DOHH2 (cell line): Measurements from ENCODE around the gene ZDHHC5.

Source experiments
- H3F3A ChIP-seq: fragments of 200-600 bp; sonication (generic), shearing (Covaris generic); 2 replicates; pipeline ENCODE4 v1.6.0; 2016; ENCODE audit warnings: antibody characterized with exemption, mild to moderate bottlenecking; ENCODE audit not compliant: control insufficient read depth, insufficient read depth
- H3K27ac ChIP-seq: fragments of 200-600 bp; sonication (generic); 2 replicates; pipeline ENCODE4 v1.5.1; 2014; ENCODE audit warnings: low read depth, mild to moderate bottlenecking, low read length, moderate library complexity
- H3K27me3 ChIP-seq: fragments of 200-600 bp; sonication (generic); 2 replicates; pipeline ENCODE4 v1.6.1; 2014; ENCODE audit warnings: mild to moderate bottlenecking, low read length, mixed read lengths; ENCODE audit not compliant: control insufficient read depth
- H3K36me3 ChIP-seq: fragments of 200-600 bp; sonication (generic); 2 replicates; pipeline ENCODE4 v1.6.1; 2014; ENCODE audit warnings: mild to moderate bottlenecking, low read length, moderate library complexity, mixed read lengths; ENCODE audit not compliant: control insufficient read depth
- H3K4me1 ChIP-seq: fragments of 200-600 bp; sonication (generic); 2 replicates; pipeline ENCODE4 v1.6.1; 2014; ENCODE audit warnings: mild to moderate bottlenecking, low read length, mixed read lengths; ENCODE audit not compliant: control insufficient read depth
- H3K4me2 ChIP-seq: fragments of 200-600 bp; sonication (generic); 2 replicates; pipeline ENCODE4 v1.6.0; 2014; ENCODE audit warnings: mild to moderate bottlenecking, low read length, moderate library complexity
- H3K4me3 ChIP-seq: fragments of 200-600 bp; sonication (generic); 2 replicates; pipeline ENCODE4 v1.5.1; 2014; ENCODE audit warnings: mild to moderate bottlenecking, low read length, mixed read lengths
- H3K79me2 ChIP-seq: fragments of 200-600 bp; sonication (generic); 2 replicates; pipeline ENCODE4 v1.6.1; 2014; ENCODE audit warnings: mild to moderate bottlenecking, low read length, mixed read lengths; ENCODE audit not compliant: control insufficient read depth
- H3K9me2 ChIP-seq: fragments of 200-600 bp; sonication (generic); replicated peaks from 2 replicates; pipeline ENCODE4 v1.6.1; 2014; ENCODE audit warnings: mild to moderate bottlenecking, low read length, mixed read lengths; ENCODE audit not compliant: control insufficient read depth
- H3K9me3 ChIP-seq: fragments of 200-600 bp; sonication (generic); 2 replicates; pipeline ENCODE4 v1.6.1; 2014; ENCODE audit warnings: antibody characterized with exemption, low read length, mixed read lengths; ENCODE audit not compliant: control insufficient read depth, insufficient read depth
- H4K20me1 ChIP-seq: fragments of 200-600 bp; sonication (generic); 2 replicates; pipeline ENCODE4 v1.6.0; 2014; ENCODE audit warnings: low read depth, mild to moderate bottlenecking, antibody characterized with exemption, low read length, moderate library complexity; ENCODE audit not compliant: control insufficient read depth, insufficient read depth
- CTCF ChIP-seq: fragments of 200-600 bp; sonication (generic); IDR thresholded peaks from one replicate; pipeline ENCODE4 v1.5.1; 2014; ENCODE audit warnings: antibody characterized with exemption, mild to moderate bottlenecking, low read depth, low read length; ENCODE audit not compliant: poor library complexity, severe bottlenecking
- EZH2phosphoT487 ChIP-seq: fragments of 200-600 bp; sonication (generic); IDR thresholded peaks from 2 replicates; pipeline ENCODE4 v1.6.1; 2017; ENCODE audit warnings: borderline replicate concordance, mild to moderate bottlenecking, antibody characterized with exemption, low read length, moderate library complexity, mixed read lengths

ZDHHC5 gene

GRCh38 chr11:57659669-57660068 lies 8.2 kb upstream of the ZDHHC5 start:
- H3K27ac ChIP-seq, result no peak overlapping the region
- H3K4me2 ChIP-seq, result no peak overlapping the region
- H3K9me2 ChIP-seq, result no peaks in the 10 kb centered on the region
- H3F3A ChIP-seq, result peaks cover 5% of the 10 kb centered on the region; the same call in 1 of the 2 replicates
- no peaks in the 10 kb centered on the region for H3K9me3 ChIP-seq
- peaks cover 37% of the 10 kb centered on the region for H3K36me3 ChIP-seq
- no peaks in the 10 kb centered on the region; the same call in 1 of the 2 replicates for H4K20me1 ChIP-seq
- H3K79me2 ChIP-seq, result peaks cover 37% of the 10 kb centered on the region
- no peak for TF ChIP-seq EZH2phosphoT487
- TF ChIP-seq CTCF, result no peak
- H3K4me3 ChIP-seq, result no peak overlapping the region
- peaks cover 12% of the 10 kb centered on the region for H3K4me1 ChIP-seq
- H3K27me3 ChIP-seq, result no peaks in the 10 kb centered on the region

GRCh38 chr11:57662893-57663292 lies 5.0 kb upstream of the ZDHHC5 start:
- TF ChIP-seq CTCF (peak; percentile 22), EZH2phosphoT487 (no peak)
- H3K27me3 ChIP-seq, result no peaks in the 10 kb centered on the region
- H4K20me1 ChIP-seq, result no peaks in the 10 kb centered on the region; the same call in 1 of the 2 replicates
- H3K27ac ChIP-seq, result no peak overlapping the region
- peaks cover 33% of the 10 kb centered on the region for H3K79me2 ChIP-seq
- peaks cover 11% of the 10 kb centered on the region for H3K4me1 ChIP-seq
- no peaks in the 10 kb centered on the region for H3K9me3 ChIP-seq
- no peak overlapping the region for H3K4me2 ChIP-seq
- peaks cover 34% of the 10 kb centered on the region for H3K36me3 ChIP-seq
- no peaks in the 10 kb centered on the region for H3K9me2 ChIP-seq
- H3K4me3 ChIP-seq, result no peak overlapping the region
- H3F3A ChIP-seq, result peaks cover 5% of the 10 kb centered on the region; the same call in 1 of the 2 replicates

- no peaks in the 10 kb centered on the region for H3K9me3 ChIP-seq
- H3K4me2 ChIP-seq, result no peak overlapping the region
- H4K20me1 ChIP-seq, result peaks cover 4% of the 10 kb centered on the region
- H3K4me3 ChIP-seq, result no peak overlapping the region
- H3K4me1 ChIP-seq, result peaks cover 8% of the 10 kb centered on the region
- H3K9me2 ChIP-seq, result no peaks in the 10 kb centered on the region
- H3K36me3 ChIP-seq, result peaks cover 42% of the 10 kb centered on the region
- peaks cover 5% of the 10 kb centered on the region; the same call in 1 of the 2 replicates for H3F3A ChIP-seq
- no peaks in the 10 kb centered on the region for H3K27me3 ChIP-seq
- no peak overlapping the region for H3K27ac ChIP-seq
- peaks cover 32% of the 10 kb centered on the region for H3K79me2 ChIP-seq
- no peak for TF ChIP-seq EZH2phosphoT487
- TF ChIP-seq CTCF, result no peak
Observed at GRCh38 chr11:57663975-57664374, 3.9 kb upstream of the ZDHHC5 start.
